Measurements from ENCODE around the gene NEMP2.

Gene NEMP2

DNA sequence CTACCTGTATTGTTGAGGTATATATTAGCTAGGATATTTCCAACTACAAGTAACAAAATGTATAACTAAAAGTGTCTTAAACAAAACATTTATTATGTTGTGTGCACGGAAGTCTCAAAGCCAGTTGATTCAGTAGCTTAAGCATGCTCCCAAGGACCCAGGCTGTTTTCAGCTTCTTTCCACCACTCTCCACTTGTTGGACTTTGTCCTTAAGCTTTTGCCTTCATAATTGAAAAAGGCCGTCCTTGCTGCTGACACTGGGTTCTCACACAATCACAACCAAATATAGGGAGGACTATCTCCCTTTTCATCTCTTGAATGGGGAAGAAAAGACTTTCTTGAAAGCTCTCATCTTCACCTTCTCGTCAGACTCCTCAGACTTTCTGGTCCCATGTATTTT is 12.2 kb upstream of the NEMP2 start:
- H3K4me3 ChIP-seq (IDR thresholded peaks at IDR 0.05; ENCODE audit: insufficient read depth, low read depth, low read length): no peak overlapping the region
- H2AFZ ChIP-seq (ENCODE audit: low read depth): no peak overlapping the region
- no peaks in the 10 kb centered on the region for H4K20me1 ChIP-seq (ENCODE audit: insufficient read depth)
- no peaks in the 10 kb centered on the region for H3K79me2 ChIP-seq (ENCODE audit: insufficient read depth, low read depth)
- no peak overlapping the region for H3K27ac ChIP-seq
- H3K4me1 ChIP-seq (ENCODE audit: low read depth, poor library complexity, severe bottlenecking): no peaks in the 10 kb centered on the region
- H3K27me3 ChIP-seq (ENCODE audit: insufficient read depth, low read depth): no peaks in the 10 kb centered on the region
- H3K4me2 ChIP-seq: no peak overlapping the region
- TF ChIP-seq, protein P1, sequence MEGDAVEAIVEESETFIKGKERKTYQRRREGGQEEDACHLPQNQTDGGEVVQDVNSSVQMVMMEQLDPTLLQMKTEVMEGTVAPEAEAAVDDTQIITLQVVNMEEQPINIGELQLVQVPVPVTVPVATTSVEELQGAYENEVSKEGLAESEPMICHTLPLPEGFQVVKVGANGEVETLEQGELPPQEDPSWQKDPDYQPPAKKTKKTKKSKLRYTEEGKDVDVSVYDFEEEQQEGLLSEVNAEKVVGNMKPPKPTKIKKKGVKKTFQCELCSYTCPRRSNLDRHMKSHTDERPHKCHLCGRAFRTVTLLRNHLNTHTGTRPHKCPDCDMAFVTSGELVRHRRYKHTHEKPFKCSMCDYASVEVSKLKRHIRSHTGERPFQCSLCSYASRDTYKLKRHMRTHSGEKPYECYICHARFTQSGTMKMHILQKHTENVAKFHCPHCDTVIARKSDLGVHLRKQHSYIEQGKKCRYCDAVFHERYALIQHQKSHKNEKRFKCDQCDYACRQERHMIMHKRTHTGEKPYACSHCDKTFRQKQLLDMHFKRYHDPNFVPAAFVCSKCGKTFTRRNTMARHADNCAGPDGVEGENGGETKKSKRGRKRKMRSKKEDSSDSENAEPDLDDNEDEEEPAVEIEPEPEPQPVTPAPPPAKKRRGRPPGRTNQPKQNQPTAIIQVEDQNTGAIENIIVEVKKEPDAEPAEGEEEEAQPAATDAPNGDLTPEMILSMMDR (conservative IDR thresholded peaks at IDR 0.05; ENCODE audit: low read depth, low read length): no peak
- no peaks in the 10 kb centered on the region for H3K36me3 ChIP-seq (ENCODE audit: insufficient read depth)
- H3K9ac ChIP-seq: no peak overlapping the region

DNA sequence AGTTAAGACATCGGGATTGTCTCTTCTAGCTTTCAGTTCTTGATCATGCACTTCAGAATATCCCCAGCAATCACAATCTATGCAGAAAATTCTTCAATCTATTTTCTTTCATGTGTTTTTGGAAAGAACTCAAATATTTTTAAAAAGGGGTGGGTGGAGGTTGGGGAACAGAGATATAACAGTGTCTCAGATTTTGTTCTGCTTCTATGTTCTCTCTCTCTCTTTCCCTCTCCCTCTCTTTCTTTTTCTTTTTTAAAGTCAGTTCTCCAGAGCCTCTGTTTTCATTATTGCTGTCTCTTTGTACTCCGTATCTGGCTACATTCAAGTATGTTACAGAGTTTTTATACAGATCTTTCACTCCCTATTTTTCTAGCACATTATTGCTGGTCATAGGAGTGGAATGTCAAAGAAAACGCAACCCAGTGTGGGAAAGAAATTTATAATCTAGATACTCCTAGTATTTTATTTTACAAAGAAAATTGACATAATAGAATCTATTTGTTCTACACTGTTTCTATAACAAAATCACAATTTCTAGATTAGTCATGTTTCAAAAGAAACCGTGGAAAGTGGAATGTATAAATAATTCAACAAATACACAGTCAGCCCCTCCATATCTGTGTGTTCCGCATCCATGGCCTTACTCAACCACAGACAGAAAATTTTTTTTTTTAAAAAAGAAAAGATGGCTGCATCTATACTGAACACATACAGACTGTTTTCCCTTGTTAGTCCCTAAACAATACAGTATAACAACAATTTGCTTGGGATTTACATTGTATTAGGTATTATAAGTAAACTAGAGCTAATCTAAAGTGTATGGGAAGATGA is 11.2 kb upstream of the NEMP2 start:
- no peaks in the 10 kb centered on the region for H3K27me3 ChIP-seq (ENCODE audit: insufficient read depth, low read depth)
- H2AFZ ChIP-seq (ENCODE audit: low read depth): no peak overlapping the region
- TF ChIP-seq, protein P1 (conservative IDR thresholded peaks at IDR 0.05; ENCODE audit: low read depth, low read length): no peak
- H3K27ac ChIP-seq: no peak overlapping the region
- H3K4me1 ChIP-seq (ENCODE audit: low read depth, poor library complexity, severe bottlenecking): no peaks in the 10 kb centered on the region
- no peaks in the 10 kb centered on the region for H3K79me2 ChIP-seq (ENCODE audit: insufficient read depth, low read depth)
- H3K4me3 ChIP-seq (IDR thresholded peaks at IDR 0.05; ENCODE audit: insufficient read depth, low read depth, low read length): no peak overlapping the region
- H3K4me2 ChIP-seq: no peak overlapping the region
- H3K36me3 ChIP-seq (ENCODE audit: insufficient read depth): no peaks in the 10 kb centered on the region
- H3K9ac ChIP-seq: no peak overlapping the region
- no peaks in the 10 kb centered on the region for H4K20me1 ChIP-seq (ENCODE audit: insufficient read depth)

DNA sequence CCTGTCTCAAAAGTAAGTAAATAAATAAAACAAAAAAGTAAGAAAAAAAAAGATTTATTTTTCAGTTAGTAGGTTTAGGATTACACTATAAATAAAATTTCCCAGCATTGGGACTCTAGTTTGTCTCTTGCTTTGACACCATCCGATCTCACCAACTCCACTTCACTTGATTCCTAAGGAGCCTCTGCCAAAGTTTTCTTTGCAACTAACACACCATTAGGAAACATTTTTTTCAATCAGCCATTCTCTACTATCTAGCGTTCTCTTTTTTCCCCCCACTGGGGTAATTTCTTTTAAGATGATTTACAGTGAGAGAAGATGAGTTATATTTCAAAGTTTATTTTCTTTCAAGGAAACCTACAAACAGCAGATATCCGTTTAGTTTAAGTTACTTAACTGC is 10.6 kb upstream of the NEMP2 start:
- no peak overlapping the region for H3K4me3 ChIP-seq (IDR thresholded peaks at IDR 0.05; ENCODE audit: insufficient read depth, low read depth, low read length)
- H4K20me1 ChIP-seq (ENCODE audit: insufficient read depth): no peaks in the 10 kb centered on the region
- no peaks in the 10 kb centered on the region for H3K4me1 ChIP-seq (ENCODE audit: low read depth, poor library complexity, severe bottlenecking)
- H3K4me2 ChIP-seq: no peak overlapping the region
- no peaks in the 10 kb centered on the region for H3K36me3 ChIP-seq (ENCODE audit: insufficient read depth)
- H3K9ac ChIP-seq: no peak overlapping the region
- no peaks in the 10 kb centered on the region for H3K79me2 ChIP-seq (ENCODE audit: insufficient read depth, low read depth)
- H2AFZ ChIP-seq (ENCODE audit: low read depth): no peak overlapping the region
- H3K27me3 ChIP-seq (ENCODE audit: insufficient read depth, low read depth): no peaks in the 10 kb centered on the region
- H3K27ac ChIP-seq: no peak overlapping the region
- TF ChIP-seq, protein P1 (conservative IDR thresholded peaks at IDR 0.05; ENCODE audit: low read depth, low read length): no peak

DNA sequence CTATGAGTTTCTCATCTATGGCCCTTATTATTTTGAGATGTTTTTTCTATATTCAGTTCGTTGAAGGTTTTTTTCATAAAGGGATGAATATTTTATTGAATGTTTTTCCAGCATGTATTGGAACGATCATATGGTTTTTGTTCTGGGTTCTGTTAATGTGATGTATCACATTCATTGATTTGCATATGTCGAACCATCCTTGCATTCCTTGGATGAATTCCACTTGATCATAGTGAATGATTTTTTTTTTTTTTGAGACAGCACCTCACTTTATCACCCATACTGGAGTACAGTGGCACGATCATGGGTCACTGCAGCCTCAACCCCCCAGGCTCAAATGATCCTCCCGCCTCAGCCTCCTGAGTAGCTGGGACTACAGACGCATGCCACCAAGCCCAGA is 5.5 kb upstream of the NEMP2 start:
- TF ChIP-seq, protein P1 (conservative IDR thresholded peaks at IDR 0.05; ENCODE audit: low read depth, low read length): no peak
- no peaks in the 10 kb centered on the region for H4K20me1 ChIP-seq (ENCODE audit: insufficient read depth)
- H3K27ac ChIP-seq: no peak overlapping the region
- H3K79me2 ChIP-seq (ENCODE audit: insufficient read depth, low read depth): peaks cover 4% of the 10 kb centered on the region; the same call in 1 of the 2 replicates
- no peak overlapping the region for H3K4me2 ChIP-seq
- H3K4me3 ChIP-seq (IDR thresholded peaks at IDR 0.05; ENCODE audit: insufficient read depth, low read depth, low read length): no peak overlapping the region
- peaks cover 5% of the 10 kb centered on the region for H3K4me1 ChIP-seq (ENCODE audit: low read depth, poor library complexity, severe bottlenecking)
- H2AFZ ChIP-seq (ENCODE audit: low read depth): no peak overlapping the region
- no peaks in the 10 kb centered on the region for H3K36me3 ChIP-seq (ENCODE audit: insufficient read depth)
- no peak overlapping the region for H3K9ac ChIP-seq
- H3K27me3 ChIP-seq (ENCODE audit: insufficient read depth, low read depth): no peaks in the 10 kb centered on the region
